ENCODE results near the gene SIN3B. TPM values are rescaled to one million over a fixed set of nuclear protein-coding genes. Genes with fewer than 3 reads are reported as not detected.

SIN3B gene
- total RNA-seq, 1 experiment from 2014 or later = 49.7 TPM

DNA sequence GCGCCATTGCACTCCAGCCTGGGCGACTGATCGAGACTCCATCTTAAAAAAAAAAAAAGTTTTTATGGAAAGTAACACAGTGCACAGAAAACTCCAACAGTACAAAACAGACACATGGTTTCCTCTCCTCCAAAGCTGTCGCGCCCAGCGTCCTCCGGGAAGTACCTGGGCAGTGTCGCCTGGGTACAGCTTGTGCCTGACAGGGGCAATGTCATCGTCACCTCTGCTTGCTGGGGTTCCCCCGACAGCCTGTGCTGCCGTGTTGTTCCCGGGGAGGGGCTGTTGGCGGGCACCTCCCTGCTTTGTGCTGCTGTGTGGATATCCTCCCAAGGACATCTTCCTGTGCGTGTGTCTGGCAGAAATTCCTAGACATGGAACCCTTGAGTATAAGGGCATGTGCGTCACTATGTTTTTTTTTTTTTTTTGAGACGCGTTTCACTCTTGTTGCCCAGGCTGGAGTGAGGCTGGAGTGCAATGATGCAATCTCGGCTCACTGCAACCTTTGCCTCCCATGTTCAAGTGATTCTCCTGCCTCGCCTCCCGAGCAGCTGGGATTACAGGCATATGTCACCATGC is 57.2 kb downstream of the SIN3B start:
- H3K27ac Mint-ChIP-seq (ENCODE audit: unreplicated experiment) = no peak overlapping the region

DNA sequence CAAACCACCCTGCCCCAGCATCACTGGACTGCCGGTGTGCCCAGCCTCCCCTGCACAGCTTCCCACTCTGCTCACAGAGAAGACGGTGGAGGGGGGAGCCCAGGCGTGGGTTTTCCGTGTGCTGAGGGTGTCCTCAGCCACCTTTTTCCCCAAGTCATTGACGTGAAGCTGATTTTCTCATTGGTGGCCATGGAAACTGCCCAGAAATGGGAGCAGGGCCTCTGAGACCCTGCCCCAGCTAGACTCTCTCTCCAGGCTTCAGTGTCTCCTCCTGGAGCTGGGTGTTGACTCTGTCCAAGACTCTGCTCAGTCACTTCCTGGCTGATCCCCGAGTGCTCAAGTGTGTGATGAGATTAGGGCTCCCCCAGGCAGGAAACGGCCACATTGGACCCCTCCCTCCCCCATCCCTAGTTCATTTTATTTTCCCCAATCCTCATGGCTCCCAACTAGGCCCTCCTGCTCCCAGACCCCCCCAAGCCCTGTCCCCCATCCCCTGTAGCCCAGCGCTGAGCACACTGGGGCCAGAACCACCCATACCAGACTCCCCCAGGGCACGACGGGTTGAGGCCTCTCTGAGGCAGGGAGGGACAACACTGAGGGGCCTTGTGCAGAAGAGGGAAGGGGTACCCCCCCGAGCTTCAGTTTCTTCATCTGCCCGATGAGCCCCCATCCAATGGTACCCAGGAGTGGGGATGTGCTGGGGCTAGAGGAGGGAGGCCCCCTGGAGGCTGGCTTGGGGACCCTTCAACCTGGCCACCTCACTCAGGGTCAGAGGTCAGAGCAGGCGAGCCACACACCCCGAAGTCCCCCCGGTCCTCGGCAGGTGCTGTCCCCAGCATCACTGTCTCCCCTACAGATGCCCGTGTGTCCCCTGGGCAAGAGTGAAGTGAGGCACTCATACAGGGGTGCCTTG is 58.4 kb downstream of the SIN3B start:
- TF ChIP-seq, protein P1, sequence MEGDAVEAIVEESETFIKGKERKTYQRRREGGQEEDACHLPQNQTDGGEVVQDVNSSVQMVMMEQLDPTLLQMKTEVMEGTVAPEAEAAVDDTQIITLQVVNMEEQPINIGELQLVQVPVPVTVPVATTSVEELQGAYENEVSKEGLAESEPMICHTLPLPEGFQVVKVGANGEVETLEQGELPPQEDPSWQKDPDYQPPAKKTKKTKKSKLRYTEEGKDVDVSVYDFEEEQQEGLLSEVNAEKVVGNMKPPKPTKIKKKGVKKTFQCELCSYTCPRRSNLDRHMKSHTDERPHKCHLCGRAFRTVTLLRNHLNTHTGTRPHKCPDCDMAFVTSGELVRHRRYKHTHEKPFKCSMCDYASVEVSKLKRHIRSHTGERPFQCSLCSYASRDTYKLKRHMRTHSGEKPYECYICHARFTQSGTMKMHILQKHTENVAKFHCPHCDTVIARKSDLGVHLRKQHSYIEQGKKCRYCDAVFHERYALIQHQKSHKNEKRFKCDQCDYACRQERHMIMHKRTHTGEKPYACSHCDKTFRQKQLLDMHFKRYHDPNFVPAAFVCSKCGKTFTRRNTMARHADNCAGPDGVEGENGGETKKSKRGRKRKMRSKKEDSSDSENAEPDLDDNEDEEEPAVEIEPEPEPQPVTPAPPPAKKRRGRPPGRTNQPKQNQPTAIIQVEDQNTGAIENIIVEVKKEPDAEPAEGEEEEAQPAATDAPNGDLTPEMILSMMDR (IDR thresholded peaks at IDR 0.05; ENCODE audit: unreplicated experiment) = no peak
- CTCF ChIA-PET = no interaction called here
- Mint-ChIP-seq H3K4me3 (ENCODE audit: low read depth, unreplicated experiment) (no peak overlapping the region), H3K27me3 (ENCODE audit: unreplicated experiment) (no peaks in the 10 kb centered on the region), H3K4me1 (ENCODE audit: low read depth, unreplicated experiment) (no peaks in the 10 kb centered on the region), H3K36me3 (ENCODE audit: insufficient read depth, unreplicated experiment) (peaks cover 5% of the 10 kb centered on the region), H3K9me3 (ENCODE audit: low read depth, unreplicated experiment) (peaks cover 3% of the 10 kb centered on the region), H3K27ac (ENCODE audit: unreplicated experiment) (no peak overlapping the region)
- intact Hi-C loops (cut with micrococcal nuclease; ENCODE audit: unreplicated experiment) = no loop called here
- no peak for DNase-seq
- no TSS peak for BruUV-seq (replicated peaks)

More for the DNA sequence above, 57.2 kb downstream of the SIN3B start:
- Mint-ChIP-seq H3K27me3 (ENCODE audit: unreplicated experiment) (no peaks in the 10 kb centered on the region), H3K4me3 (ENCODE audit: low read depth, unreplicated experiment) (peak overlapping the region; percentile 44), H3K4me1 (ENCODE audit: low read depth, unreplicated experiment) (no peaks in the 10 kb centered on the region), H3K36me3 (ENCODE audit: insufficient read depth, unreplicated experiment) (peaks cover 5% of the 10 kb centered on the region), H3K9me3 (ENCODE audit: low read depth, unreplicated experiment) (peaks cover 5% of the 10 kb centered on the region)
- DNase-seq = no peak
- TF ChIP-seq, protein P1 (IDR thresholded peaks at IDR 0.05; ENCODE audit: unreplicated experiment) = no peak
- intact Hi-C loops (cut with micrococcal nuclease; ENCODE audit: unreplicated experiment) = no loop called here
- CTCF ChIA-PET = interaction anchor here (0.6 to 0.7 kb wide), 2 partner anchors 21 to 68 kb away, joined by 4 read pairs; no protein-coding TSS in a partner anchor
- no TSS peak for BruUV-seq (replicated peaks)

DNA sequence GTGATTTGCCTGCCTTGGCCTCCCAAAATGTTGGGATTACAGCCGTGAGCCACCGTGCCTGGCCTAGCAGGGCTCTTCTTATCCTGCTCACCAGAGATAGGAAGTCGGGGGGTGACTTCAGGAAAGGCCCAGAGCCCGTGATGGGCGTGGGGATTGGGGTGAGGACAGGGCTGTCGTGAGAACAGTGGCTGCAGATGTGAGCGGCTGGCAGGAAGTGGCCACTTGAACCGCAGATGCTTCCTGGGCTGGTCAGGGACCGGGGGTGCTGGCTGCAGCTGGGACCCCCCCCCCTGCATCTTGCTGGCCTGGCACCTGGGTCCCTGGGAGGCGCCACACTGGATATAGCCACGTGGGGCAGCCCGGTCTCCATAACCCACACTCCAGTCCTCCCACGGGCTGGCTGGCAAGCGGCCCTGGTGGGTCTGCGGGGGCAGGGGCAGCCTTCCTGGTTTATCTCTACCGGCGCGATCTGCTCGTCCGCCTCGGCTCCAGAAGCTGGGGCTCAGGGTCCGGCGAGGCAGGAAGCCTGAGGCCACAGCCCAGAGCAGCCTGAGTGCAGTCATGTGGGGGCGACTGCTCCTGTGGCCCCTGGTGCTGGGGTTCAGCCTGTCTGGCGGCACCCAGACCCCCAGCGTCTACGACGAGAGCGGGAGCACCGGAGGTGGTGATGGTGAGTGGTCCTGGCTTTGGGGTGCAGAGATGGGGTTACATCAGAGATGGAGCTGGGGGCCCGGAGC is 59.6 kb downstream of the SIN3B start, which contains the start of gene F2RL3:
Gene F2RL3, plus strand, starts transcription at position 371 of the 737 bp plus-strand sequence. Its CDS starts 191 bp downstream, at position 562.
- H3K4me3 Mint-ChIP-seq (ENCODE audit: low read depth, unreplicated experiment) = no peak within 1 kb of the TSS
- H3K4me1 Mint-ChIP-seq (ENCODE audit: low read depth, unreplicated experiment) = no peaks in the 10 kb centered on the region
- intact Hi-C loops (cut with micrococcal nuclease; ENCODE audit: unreplicated experiment) = no loop called here
- CTCF ChIA-PET = no interaction called here
- TF ChIP-seq, protein P1 (IDR thresholded peaks at IDR 0.05; ENCODE audit: unreplicated experiment) = no peak
- H3K9me3 Mint-ChIP-seq (ENCODE audit: low read depth, unreplicated experiment) = no peaks in the 10 kb centered on the region
- no peak within 1 kb of the TSS for H3K27ac Mint-ChIP-seq (ENCODE audit: unreplicated experiment)
- DNase-seq = no peak
- BruUV-seq (replicated peaks) = no TSS peak
- no peaks in the 10 kb centered on the region for H3K27me3 Mint-ChIP-seq (ENCODE audit: unreplicated experiment)
- H3K36me3 Mint-ChIP-seq (ENCODE audit: insufficient read depth, unreplicated experiment) = peaks cover 5% of the 10 kb centered on the region

DNA sequence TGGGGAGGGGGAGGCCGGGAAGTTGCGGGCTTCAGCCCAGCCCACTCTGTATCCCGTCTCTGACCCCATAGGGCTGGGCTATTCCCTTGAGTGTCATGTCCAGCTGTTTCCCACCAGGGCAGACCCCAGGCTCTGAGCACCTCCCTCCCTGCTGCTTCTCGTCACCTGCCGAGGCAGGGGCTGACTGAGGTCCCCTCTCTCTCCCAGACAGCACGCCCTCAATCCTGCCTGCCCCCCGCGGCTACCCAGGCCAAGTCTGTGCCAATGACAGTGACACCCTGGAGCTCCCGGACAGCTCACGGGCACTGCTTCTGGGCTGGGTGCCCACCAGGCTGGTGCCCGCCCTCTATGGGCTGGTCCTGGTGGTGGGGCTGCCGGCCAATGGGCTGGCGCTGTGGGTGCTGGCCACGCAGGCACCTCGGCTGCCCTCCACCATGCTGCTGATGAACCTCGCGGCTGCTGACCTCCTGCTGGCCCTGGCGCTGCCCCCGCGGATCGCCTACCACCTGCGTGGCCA is 60.2 kb downstream of the SIN3B start:
- intact Hi-C loops (cut with micrococcal nuclease; ENCODE audit: unreplicated experiment) = no loop called here
- H3K27me3 Mint-ChIP-seq (ENCODE audit: unreplicated experiment) = no peaks in the 10 kb centered on the region
- BruUV-seq (replicated peaks) = no TSS peak
- no peak for DNase-seq
- TF ChIP-seq, protein P1 (IDR thresholded peaks at IDR 0.05; ENCODE audit: unreplicated experiment) = no peak
- H3K9me3 Mint-ChIP-seq (ENCODE audit: low read depth, unreplicated experiment) = no peaks in the 10 kb centered on the region
- CTCF ChIA-PET = no interaction called here
- H3K4me3 Mint-ChIP-seq (ENCODE audit: low read depth, unreplicated experiment) = no peak overlapping the region
- H3K4me1 Mint-ChIP-seq (ENCODE audit: low read depth, unreplicated experiment) = no peaks in the 10 kb centered on the region
- H3K36me3 Mint-ChIP-seq (ENCODE audit: insufficient read depth, unreplicated experiment) = peaks cover 5% of the 10 kb centered on the region
- no peak overlapping the region for H3K27ac Mint-ChIP-seq (ENCODE audit: unreplicated experiment)
